ENCODE results near the gene TSC2.
"Not testable (repeated sequence)": the region's sequence is repeated elsewhere in the genome, so short reads cannot be mapped to it uniquely, and the experiment has no call there.

Gene TSC2

DNA sequence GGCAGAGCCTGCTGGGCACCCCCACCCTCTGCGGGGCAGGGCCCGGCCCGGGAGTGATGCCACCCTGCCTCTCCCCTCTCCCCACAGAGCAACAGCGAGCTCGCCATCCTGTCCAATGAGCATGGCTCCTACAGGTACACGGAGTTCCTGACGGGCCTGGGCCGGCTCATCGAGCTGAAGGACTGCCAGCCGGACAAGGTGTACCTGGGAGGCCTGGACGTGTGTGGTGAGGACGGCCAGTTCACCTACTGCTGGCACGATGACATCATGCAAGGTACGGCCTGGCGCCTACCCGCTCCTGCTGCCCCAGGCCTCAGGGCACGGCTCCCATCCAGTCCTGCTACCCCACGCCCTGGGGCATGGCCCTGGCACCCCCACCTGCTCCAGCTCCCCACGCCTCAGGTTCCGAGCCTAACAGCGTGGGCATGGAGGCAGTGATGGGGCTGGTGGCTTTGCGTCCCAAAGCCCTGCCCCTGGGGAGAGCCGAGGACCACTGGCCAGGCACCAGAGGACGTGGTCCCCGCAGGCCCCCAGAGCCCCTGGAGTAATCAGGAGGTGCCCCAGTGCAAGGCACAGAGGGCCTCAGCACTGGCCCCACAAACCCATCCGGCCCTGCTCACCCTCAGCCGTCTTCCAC, 38.4 kb downstream of the TSC2 start:
- DNase-seq (ENCODE audit: low read depth, low spot score) = no peak

DNA sequence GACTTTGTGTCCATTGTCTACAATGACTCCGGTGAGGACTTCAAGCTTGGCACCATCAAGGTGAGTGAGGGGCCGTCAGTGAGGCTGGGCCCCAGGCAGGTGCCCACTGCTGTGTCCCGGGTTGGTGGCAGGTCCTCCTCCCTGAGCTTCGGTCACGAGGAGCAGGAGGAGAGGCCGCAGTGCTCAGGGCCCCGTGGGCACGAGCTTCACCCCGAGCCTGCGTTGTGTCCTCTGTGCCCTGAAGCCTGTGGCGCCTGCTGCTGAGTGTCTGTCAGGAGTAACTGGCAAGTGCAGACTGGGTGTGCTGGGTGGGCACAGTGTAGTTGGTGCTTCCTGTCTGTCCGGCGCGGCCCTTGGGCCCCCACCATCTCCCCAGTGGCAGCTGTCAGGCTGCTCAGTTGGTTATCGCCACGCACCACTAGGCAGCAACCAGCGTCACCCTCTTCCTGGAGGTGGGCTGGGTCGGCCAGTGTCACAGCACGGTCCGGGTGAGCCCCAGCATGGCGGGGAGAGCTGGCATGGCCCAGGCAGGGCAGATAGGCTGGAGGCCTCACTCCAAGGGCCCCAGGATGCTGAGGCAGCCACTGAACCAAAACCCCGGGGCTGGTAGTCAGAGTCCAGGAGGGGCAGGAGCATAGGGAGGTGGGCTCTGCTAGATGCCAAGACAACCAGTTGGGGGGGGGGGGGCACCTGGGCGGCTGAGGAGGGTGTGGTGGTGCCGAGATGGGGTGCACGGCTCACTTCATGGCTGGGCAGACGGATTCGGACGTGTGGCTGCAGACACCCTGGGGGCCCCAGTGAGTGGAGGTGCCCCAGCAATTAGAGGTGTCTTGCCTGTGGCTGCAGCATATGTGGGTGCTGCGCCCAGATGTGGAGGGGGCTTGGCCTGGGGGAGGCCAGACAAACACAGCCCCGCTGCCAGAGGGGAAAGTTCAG, 39.3 kb downstream of the TSC2 start:
- DNase-seq (ENCODE audit: low read depth, low spot score) = no peak

DNA sequence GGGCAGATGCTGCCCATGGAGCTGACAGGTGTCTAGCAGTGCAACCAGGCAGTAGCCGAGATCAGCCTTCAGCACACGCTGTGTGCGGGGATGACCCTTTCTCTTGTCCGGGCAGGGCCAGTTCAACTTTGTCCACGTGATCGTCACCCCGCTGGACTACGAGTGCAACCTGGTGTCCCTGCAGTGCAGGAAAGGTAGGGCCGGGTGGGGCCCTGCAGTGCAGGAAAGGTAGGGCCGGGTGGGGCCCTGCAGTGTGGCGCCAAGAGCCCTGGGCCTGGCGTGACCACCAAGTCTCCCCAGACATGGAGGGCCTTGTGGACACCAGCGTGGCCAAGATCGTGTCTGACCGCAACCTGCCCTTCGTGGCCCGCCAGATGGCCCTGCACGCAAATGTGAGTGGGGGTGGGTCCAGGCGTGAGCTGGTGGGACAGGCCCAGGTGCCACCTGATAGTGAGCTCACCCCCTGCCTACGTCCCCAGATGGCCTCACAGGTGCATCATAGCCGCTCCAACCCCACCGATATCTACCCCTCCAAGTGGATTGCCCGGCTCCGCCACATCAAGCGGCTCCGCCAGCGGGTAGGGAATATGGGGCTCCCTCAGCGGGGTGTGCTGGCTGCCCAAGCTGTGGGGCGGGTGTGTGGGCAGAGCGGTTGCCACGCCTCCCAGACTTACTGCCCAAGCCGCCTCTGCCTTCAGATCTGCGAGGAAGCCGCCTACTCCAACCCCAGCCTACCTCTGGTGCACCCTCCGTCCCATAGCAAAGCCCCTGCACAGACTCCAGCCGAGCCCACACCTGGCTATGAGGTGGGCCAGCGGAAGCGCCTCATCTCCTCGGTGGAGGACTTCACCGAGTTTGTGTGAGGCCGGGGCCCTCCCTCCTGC, 40.2 kb downstream of the TSC2 start:
- no peak for DNase-seq (ENCODE audit: low read depth, low spot score)

- DNase-seq (ENCODE audit: low read depth, low spot score) = no peak
These were observed 41.1 kb downstream of the TSC2 start for GRCh38 chr16:2088759-2089358.

DNA sequence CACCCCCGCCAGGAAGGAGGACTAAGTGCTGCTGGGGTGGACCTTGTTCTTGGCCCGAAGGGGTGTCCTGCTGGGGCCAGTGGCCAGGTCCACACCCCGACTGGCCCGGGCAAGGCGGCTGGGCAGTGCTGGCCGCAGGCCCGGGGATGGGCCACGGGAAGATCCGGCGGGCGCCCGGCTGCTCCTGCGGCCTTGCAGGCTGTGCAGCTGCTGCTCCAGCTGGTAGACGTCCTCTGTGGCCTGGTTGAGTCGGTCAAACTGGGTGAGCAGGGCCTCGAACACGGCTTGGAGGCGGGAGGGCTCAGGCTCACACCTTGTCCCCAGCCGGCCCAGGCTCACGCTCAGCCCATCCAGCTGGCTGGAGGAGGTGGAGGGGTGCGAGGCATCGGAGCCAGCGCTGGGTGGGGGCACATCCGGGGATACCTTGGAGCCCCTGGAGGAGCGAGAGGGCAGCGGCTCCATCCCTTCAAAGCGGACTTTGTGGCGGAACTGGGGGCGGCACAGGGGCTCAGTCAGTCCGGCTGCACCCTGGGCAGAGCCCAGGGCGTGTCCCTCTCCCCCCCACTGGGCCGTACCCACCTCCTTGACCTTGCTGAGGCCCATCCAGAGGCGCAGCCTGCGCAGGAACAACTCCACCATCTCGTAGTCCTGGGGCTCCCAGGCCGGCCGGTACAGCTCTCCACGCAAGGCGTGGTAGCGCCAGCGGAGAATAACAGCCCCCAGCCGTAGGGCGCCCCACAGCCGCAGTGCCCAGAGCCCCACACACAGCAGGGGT, 42.1 kb downstream of the TSC2 start:
- DNase-seq (ENCODE audit: low read depth, low spot score) = no peak

- DNase-seq (ENCODE audit: low read depth, low spot score) = no peak
These were observed 42.6 kb downstream of the TSC2 start for GRCh38 chr16:2090481-2090776.

DNA sequence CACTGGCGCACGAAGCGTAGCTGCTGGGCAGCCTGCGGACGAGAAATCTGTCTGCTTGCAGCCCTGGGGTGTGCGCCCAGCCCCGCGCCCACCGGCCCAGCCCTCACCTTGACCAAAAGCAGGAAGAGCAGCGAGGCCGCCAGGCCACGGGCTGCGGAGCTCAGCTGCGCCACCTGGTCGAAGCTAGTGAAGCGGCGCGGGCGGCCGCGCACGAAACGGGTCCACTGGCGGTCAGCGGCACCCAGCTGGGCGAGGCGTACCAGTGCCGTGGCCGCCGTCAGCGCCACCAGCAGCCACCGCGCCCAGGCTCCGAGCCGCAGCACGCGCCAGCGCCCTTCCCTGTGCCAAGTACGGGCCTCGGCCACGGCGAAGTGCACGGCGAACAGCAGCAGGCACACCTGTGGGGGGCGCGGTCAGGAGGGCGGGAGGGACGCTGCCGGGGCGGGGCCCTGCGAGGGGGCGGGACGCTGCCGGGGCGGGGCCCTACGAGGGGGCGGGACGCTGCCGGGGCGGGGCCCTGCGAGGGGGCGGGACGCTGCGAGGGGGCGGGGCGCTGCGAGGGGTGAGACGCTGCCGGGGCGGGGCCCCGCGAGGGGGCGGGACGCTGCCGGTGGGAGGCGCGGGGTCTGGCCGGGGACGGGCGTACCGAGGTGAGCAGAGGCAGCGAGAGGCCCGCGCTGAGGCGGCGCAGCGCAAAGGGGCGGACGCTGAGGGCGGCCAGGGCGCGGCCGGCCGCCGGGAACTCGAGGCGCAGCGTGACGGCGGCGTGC, 43.2 kb downstream of the TSC2 start:
- DNase-seq (ENCODE audit: low read depth, low spot score) = no peak

GRCh38 chr16:2091547-2092255, 43.9 kb downstream of the TSC2 start:
- no peak for DNase-seq (ENCODE audit: low read depth, low spot score)

DNA sequence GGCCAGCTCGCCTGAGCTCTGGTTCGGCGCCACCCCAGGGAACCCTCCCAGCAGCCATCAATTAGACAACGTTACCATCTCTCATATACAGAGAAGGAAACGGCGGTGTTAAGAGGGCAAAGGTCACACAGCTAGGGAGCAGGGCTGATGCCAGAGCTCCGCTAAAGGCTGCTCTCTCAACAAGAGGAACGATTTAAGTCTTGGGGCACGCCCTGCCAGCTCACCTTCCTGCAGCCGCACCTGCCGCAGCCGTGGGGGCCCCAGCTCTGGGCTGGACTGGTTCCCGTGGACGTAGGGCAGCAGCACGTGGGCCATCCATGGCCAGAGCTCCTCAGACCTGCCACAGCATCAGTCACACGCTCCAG, 44.5 kb downstream of the TSC2 start:
- no peak for DNase-seq (ENCODE audit: low read depth, low spot score)

DNA sequence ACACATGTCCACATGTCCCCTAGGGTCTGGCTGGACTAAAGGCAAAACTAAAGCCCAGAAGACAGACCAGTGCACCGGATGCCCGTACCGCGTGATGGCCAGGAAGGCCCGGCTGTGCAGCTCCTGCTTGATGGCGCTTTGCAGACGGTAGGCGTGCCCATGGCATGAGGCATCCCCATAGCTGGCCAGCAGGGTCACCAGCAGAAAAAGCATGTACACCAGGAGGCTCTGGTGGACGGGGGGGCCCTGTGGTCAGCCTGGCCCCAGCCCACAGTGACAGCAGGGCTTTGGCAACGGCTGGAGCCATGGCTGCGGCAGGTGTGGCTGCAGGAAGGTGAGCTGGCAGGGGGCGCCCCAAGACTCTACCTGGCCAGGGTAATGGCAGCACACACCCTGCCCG, 45.1 kb downstream of the TSC2 start:
- DNase-seq (ENCODE audit: low read depth, low spot score) = no peak

- DNase-seq (ENCODE audit: low read depth, low spot score) = no peak
These were observed 46.0 kb downstream of the TSC2 start for GRCh38 chr16:2093793-2094192.

DNA sequence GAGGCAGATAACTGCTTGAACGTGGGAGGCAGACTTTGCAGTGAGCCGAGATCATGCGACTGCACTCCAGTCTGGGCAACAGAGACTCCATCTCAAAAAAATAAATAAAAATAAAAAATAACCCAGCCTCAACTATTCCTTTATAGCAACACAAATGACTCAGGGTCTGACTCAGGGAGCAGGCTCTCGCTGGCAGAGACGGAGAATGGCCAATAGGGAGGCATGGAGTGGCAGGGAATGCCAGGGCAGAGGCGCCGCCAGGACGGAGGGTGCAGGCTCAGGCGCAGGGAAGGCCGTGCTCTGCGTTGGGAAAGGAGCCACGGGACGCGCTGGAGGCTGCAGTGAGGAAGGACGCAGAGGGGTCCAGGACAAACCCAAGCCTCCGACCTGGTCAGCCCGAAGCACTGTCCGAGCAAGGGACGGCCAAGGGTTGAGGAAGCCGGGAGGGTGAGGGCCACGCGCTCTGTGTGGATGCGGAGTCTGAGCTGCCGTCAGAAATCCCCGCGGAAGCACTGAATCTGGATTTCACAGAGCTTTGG, 47.6 kb downstream of the TSC2 start:
- no peak for DNase-seq (ENCODE audit: low read depth, low spot score)

DNA sequence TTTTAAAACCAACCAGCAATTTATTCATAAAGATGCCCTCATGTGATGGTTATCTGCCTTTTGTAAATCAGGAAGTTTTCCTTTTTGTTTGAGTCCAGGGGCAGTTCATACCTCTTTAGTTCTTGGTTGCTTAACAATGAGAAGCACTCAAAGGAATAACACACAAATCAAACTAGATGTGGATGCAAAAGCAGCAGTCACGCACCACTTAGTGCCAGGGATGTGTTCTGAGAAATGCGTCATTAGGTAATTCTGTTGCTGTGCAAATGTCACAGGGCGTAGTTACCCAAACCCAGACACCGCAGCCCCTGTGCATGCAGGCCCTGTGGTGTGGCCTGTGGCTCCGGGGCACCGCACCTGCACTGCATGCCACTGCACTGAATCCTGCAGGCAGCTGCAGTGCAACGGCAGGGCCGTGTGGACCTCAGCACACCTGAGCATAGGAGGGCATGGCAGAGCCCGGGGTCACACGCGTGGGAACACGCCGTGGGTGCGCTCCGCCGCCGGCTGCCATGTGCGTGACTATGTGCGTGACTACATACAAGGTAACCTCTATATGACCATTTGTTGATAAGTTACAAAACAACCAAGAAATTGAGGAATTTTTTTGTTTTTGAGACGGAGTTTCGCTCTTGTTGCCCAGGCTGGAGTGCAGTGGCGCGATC, 48.3 kb downstream of the TSC2 start:
- no peak for DNase-seq (ENCODE audit: low read depth, low spot score)

GRCh38 chr16:2096853-2097595, 49.2 kb downstream of the TSC2 start:
- no peak for DNase-seq (ENCODE audit: low read depth, low spot score)

GRCh38 chr16:2097689-2098088, 49.9 kb downstream of the TSC2 start:
- not testable (repeated sequence) for DNase-seq (ENCODE audit: low read depth, low spot score)

DNA sequence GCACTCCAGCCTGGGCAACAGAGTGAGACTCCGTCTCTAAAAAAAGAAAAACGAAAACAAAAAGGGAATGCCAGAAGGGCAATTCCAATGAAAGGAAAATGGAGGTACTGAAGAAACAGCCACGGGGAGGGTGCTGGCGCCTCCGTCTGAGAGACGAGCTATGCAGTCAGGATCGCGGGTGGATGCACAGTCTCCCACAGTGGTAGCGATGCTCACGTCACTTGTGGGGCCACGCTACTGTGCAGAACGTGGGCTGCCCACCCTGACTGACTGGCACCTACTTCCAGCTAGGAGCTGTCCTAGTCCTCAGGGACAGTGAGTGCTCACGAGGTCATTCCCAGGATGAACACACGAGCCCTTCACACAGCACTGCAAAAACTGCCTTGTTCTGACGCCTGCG, 53.8 kb downstream of the TSC2 start:
- DNase-seq (ENCODE audit: low read depth, low spot score) = not testable (repeated sequence)

DNA sequence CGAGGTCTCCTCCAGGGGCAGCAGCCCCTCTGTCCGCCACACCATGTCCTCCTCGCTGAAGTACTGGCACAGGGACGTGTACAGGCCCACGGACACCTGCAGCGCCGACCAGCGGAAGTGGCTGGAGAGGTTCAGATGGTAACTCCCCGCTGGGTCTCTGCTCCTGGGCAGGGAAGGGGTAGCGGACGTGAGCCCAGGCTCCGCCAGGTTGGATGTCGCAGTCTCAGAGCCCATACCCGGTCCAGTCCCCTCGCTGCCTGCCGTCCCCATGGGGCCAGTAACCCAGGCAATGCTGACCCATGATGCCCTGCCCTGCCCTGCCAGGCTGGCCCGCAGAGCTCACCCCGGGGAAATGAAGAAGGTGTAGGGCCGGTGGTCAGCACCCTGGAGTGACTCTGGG, 54.7 kb downstream of the TSC2 start:
- DNase-seq (ENCODE audit: low read depth, low spot score) = no peak

GRCh38 chr16:2104464-2104863, 56.7 kb downstream of the TSC2 start:
- DNase-seq (ENCODE audit: low read depth, low spot score) = not testable (repeated sequence)
